ENCODE results near the gene SPR.
A peak's percentile ranks its signal among the peaks of the same experiment; 100 is the strongest.

- TF ChIP-seq CTCF (IDR thresholded peaks at IDR 0.05) (peak; percentile 82), EZH2 (IDR thresholded peaks at IDR 0.05; ENCODE audit: borderline replicate concordance, insufficient read depth, low read depth, low read length, poor library complexity, severe bottlenecking) (no peak)
These were observed 27.4 kb upstream of the SPR start for GRCh38 chr2:72859831-72860262.

Measured in B cell (primary cell).